GM23338 (cell line): ENCODE data around the gene G6PD. TPM values are rescaled to one million over a fixed set of nuclear protein-coding genes. Genes with fewer than 3 reads are reported as not detected.

ENCODE experiments used
- ATAC-seq: fragments of 200-7000 bp; cut with Tn5 transposase; 3 replicates; pipeline ENCODE4 v1.9.1; 2020
- DNase-seq: peaks from one replicate; pipeline ENCODE4 v3.0.0-alpha.2; 2015; ENCODE audit warnings: low spot score
- H2AFZ ChIP-seq: fragments of 200-600 bp; sonication (generic); 2 replicates; pipeline ENCODE4 v1.8.0; 2016; ENCODE audit warnings: antibody characterized with exemption, mild to moderate bottlenecking, moderate library complexity
- H3F3A ChIP-seq: fragments of 200-600 bp; sonication (generic); replicated peaks from 2 replicates; pipeline ENCODE4 v1.8.0; 2017; ENCODE audit warnings: antibody characterized with exemption, mixed run types, low read depth
- H3K27ac ChIP-seq: fragments of 200-600 bp; sonication (generic); 2 replicates; pipeline ENCODE4 v1.6.1; 2016; ENCODE audit warnings: low read depth
- H3K27me3 ChIP-seq: fragments of 200-600 bp; sonication (generic); 2 replicates; pipeline ENCODE4 v1.8.0; 2016; ENCODE audit warnings: mild to moderate bottlenecking, mixed run types, moderate library complexity; ENCODE audit not compliant: insufficient read depth
- H3K36me3 ChIP-seq: fragments of 200-600 bp; sonication (generic); 2 replicates; pipeline ENCODE4 v1.8.0; 2016; ENCODE audit warnings: mild to moderate bottlenecking; ENCODE audit not compliant: insufficient read depth
- H3K4me1 ChIP-seq: fragments of 200-600 bp; sonication (generic); 2 replicates; pipeline ENCODE4 v1.8.0; 2016; ENCODE audit warnings: mild to moderate bottlenecking, moderate library complexity; ENCODE audit not compliant: insufficient read depth
- H3K4me2 ChIP-seq: fragments of 200-600 bp; sonication (generic); 2 replicates; pipeline ENCODE4 v1.7.1; 2017; ENCODE audit warnings: mixed run types
- H3K4me3 ChIP-seq: fragments of 200-600 bp; sonication (generic); 2 replicates; pipeline ENCODE4 v1.6.1; 2016; ENCODE audit warnings: mixed run types
- H3K79me2 ChIP-seq: fragments of 200-600 bp; sonication (generic); replicated peaks from 2 replicates; pipeline ENCODE4 v1.8.0; 2017; ENCODE audit warnings: mild to moderate bottlenecking; ENCODE audit not compliant: insufficient read depth
- H3K9me2 ChIP-seq: fragments of 200-600 bp; sonication (generic); 2 replicates; pipeline ENCODE4 v1.8.0; 2017; ENCODE audit not compliant: insufficient read depth
- H4K20me1 ChIP-seq: fragments of 200-600 bp; sonication (generic); replicated peaks from 2 replicates; pipeline ENCODE4 v1.8.0; 2017; ENCODE audit warnings: mild to moderate bottlenecking; ENCODE audit not compliant: insufficient read depth
- H3K27ac Mint-ChIP-seq: 2 replicates; pipeline ENCODE4 v1.8.0; 2020; ENCODE audit warnings: inconsistent platforms, mild to moderate bottlenecking, moderate library complexity, mixed read lengths
- H3K27me3 Mint-ChIP-seq: 3 replicates; pipeline ENCODE4 v1.8.0; 2022; ENCODE audit warnings: low read depth, mild to moderate bottlenecking, moderate library complexity, mixed read lengths, inconsistent platforms; ENCODE audit not compliant: insufficient read depth, poor library complexity
- H3K36me3 Mint-ChIP-seq: 3 replicates; pipeline ENCODE4 v1.8.0; 2021; ENCODE audit warnings: low read depth, mild to moderate bottlenecking, inconsistent platforms, moderate library complexity, mixed read lengths
- H3K4me1 Mint-ChIP-seq: 3 replicates; pipeline ENCODE4 v1.8.0; 2020; ENCODE audit warnings: mild to moderate bottlenecking, inconsistent platforms, mixed read lengths
- H3K4me3 Mint-ChIP-seq: 3 replicates; pipeline ENCODE4 v1.8.0; 2021; ENCODE audit warnings: moderate library complexity, mild to moderate bottlenecking, inconsistent platforms, mixed read lengths
- H3K9me3 Mint-ChIP-seq: 3 replicates; pipeline ENCODE4 v1.8.0; 2020; ENCODE audit warnings: moderate library complexity, mild to moderate bottlenecking, inconsistent platforms, mixed read lengths
- CTCF ChIP-seq, 2 experiments: fragments of 200-600 bp in 1 of 2; sonication (generic) in 1 of 2; conservative IDR thresholded peaks; 2 replicates each; pipeline versions ENCODE4 v1.5.1 to v1.6.1; 2016 to 2017; ENCODE audit warnings: antibody characterized with exemption in 2 of 2, low read depth in 2 of 2, mild to moderate bottlenecking in 2 of 2, moderate library complexity in 1 of 2
- EZH2 ChIP-seq: fragments of 200-600 bp; sonication (generic); IDR thresholded peaks from one replicate; pipeline ENCODE4 v1.8.0; 2017; ENCODE audit warnings: antibody characterized with exemption, mild to moderate bottlenecking, low read depth; ENCODE audit not compliant: unreplicated experiment
- JUNB ChIP-seq: IDR thresholded peaks from one replicate; pipeline ENCODE4 v1.6.1; 2016; ENCODE audit warnings: antibody characterized with exemption; ENCODE audit not compliant: unreplicated experiment
- NANOG ChIP-seq: IDR thresholded peaks from 2 replicates; pipeline ENCODE4 v1.6.1; 2016; ENCODE audit warnings: antibody characterized with exemption, borderline replicate concordance
- ZNF331 ChIP-seq: fragments of 250-450 bp; sonication (Bioruptor Pico); IDR thresholded peaks from 2 replicates; pipeline ENCODE4 v1.5.0; 2020; ENCODE audit warnings: low read depth, mild to moderate bottlenecking, moderate library complexity
- polyA plus RNA-seq: library from polyadenylated mRNA; unstranded; fragments of >200 nt; fragmentation: Nextera tagmentation; extraction: Ambion mirVana; gene quantifications from 2 replicates; pipeline ENCODE4 v1.2.1, GENCODE V29; 2016
- total RNA-seq: library from RNA; depleted of rRNA; stranded (reverse); fragments of >200 nt; shearing (Covaris generic); gene quantifications from 2 replicates; pipeline ENCODE4 v1.2.3, GENCODE V29; 2014
- TF ChIP-seq, protein P1 (sequence below): IDR thresholded peaks from 2 replicates; pipeline ENCODE4 v1.6.1; 2016; ENCODE audit warnings: antibody characterized with exemption
- TF ChIP-seq, protein P2 (sequence below): fragments of 250-450 bp; sonication (Bioruptor Pico); IDR thresholded peaks from 2 replicates; pipeline ENCODE4 v1.5.0; 2020; ENCODE audit warnings: mild to moderate bottlenecking, moderate library complexity

G6PD gene
- total and polyA plus RNA-seq, 2 experiments from 2014 or later: 14.4 to 66.7 TPM

GRCh38 chrX:154541896-154542722 is 4.5 kb downstream of the G6PD start:
- 0 out of 2 replicates have a peak, but pooled peaks cover 3% of the 10 kb centered on the region for H3K79me2 ChIP-seq
- no peaks in the 10 kb centered on the region for H3K4me1 ChIP-seq
- no peak overlapping the region for H3K4me3 Mint-ChIP-seq
- H3K4me2 ChIP-seq: no peak overlapping the region
- H3K4me1 Mint-ChIP-seq: peaks cover 5% of the 10 kb centered on the region
- TF ChIP-seq CTCF (conservative IDR thresholded peaks at IDR 0.05; ENCODE audit: low read depth in 2 of 2): no peak
- no peak for TF ChIP-seq NANOG
- TF ChIP-seq, protein P1, sequence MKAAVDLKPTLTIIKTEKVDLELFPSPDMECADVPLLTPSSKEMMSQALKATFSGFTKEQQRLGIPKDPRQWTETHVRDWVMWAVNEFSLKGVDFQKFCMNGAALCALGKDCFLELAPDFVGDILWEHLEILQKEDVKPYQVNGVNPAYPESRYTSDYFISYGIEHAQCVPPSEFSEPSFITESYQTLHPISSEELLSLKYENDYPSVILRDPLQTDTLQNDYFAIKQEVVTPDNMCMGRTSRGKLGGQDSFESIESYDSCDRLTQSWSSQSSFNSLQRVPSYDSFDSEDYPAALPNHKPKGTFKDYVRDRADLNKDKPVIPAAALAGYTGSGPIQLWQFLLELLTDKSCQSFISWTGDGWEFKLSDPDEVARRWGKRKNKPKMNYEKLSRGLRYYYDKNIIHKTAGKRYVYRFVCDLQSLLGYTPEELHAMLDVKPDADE: no peak
- no peak for TF ChIP-seq EZH2
- peaks cover 5% of the 10 kb centered on the region for H3K27me3 Mint-ChIP-seq
- no peak for ATAC-seq
- H3K9me2 ChIP-seq: no peaks in the 10 kb centered on the region
- H3K9me3 Mint-ChIP-seq: no peaks in the 10 kb centered on the region
- no peaks in the 10 kb centered on the region for H3F3A ChIP-seq
- H3K4me3 ChIP-seq: no peak overlapping the region
- no peaks in the 10 kb centered on the region for H3K36me3 ChIP-seq
- H3K27me3 ChIP-seq: no peaks in the 10 kb centered on the region
- peaks cover 31% of the 10 kb centered on the region for H3K36me3 Mint-ChIP-seq
- H3K27ac Mint-ChIP-seq: no peak overlapping the region
- H2AFZ ChIP-seq: no peak overlapping the region
- H4K20me1 ChIP-seq: no peaks in the 10 kb centered on the region
- DNase-seq: no peak
- H3K27ac ChIP-seq: no peak overlapping the region

GRCh38 chrX:154541589-154541895 is 5.1 kb downstream of the G6PD start:
- H3K4me1 ChIP-seq: no peaks in the 10 kb centered on the region
- Mint-ChIP-seq H3K27ac (no peak overlapping the region), H3K4me3 (no peak overlapping the region), H3K4me1 (peaks cover 5% of the 10 kb centered on the region), H3K36me3 (peaks cover 31% of the 10 kb centered on the region), H3K9me3 (no peaks in the 10 kb centered on the region), H3K27me3 (peaks cover 5% of the 10 kb centered on the region)
- no peak overlapping the region for H3K27ac ChIP-seq
- no peak overlapping the region for H2AFZ ChIP-seq
- no peak overlapping the region for H3K4me2 ChIP-seq
- no peaks in the 10 kb centered on the region for H3K36me3 ChIP-seq
- no peaks in the 10 kb centered on the region for H3K9me2 ChIP-seq
- DNase-seq: no peak
- no peaks in the 10 kb centered on the region for H3K27me3 ChIP-seq
- no peak for ATAC-seq
- 0 out of 2 replicates have a peak, but pooled peaks cover 3% of the 10 kb centered on the region for H3K79me2 ChIP-seq
- no peaks in the 10 kb centered on the region for H4K20me1 ChIP-seq
- H3F3A ChIP-seq: no peaks in the 10 kb centered on the region
- no peak overlapping the region for H3K4me3 ChIP-seq
- no peak for TF ChIP-seq CTCF (conservative IDR thresholded peaks at IDR 0.05; ENCODE audit: low read depth in 2 of 2)
- TF ChIP-seq, protein P2, sequence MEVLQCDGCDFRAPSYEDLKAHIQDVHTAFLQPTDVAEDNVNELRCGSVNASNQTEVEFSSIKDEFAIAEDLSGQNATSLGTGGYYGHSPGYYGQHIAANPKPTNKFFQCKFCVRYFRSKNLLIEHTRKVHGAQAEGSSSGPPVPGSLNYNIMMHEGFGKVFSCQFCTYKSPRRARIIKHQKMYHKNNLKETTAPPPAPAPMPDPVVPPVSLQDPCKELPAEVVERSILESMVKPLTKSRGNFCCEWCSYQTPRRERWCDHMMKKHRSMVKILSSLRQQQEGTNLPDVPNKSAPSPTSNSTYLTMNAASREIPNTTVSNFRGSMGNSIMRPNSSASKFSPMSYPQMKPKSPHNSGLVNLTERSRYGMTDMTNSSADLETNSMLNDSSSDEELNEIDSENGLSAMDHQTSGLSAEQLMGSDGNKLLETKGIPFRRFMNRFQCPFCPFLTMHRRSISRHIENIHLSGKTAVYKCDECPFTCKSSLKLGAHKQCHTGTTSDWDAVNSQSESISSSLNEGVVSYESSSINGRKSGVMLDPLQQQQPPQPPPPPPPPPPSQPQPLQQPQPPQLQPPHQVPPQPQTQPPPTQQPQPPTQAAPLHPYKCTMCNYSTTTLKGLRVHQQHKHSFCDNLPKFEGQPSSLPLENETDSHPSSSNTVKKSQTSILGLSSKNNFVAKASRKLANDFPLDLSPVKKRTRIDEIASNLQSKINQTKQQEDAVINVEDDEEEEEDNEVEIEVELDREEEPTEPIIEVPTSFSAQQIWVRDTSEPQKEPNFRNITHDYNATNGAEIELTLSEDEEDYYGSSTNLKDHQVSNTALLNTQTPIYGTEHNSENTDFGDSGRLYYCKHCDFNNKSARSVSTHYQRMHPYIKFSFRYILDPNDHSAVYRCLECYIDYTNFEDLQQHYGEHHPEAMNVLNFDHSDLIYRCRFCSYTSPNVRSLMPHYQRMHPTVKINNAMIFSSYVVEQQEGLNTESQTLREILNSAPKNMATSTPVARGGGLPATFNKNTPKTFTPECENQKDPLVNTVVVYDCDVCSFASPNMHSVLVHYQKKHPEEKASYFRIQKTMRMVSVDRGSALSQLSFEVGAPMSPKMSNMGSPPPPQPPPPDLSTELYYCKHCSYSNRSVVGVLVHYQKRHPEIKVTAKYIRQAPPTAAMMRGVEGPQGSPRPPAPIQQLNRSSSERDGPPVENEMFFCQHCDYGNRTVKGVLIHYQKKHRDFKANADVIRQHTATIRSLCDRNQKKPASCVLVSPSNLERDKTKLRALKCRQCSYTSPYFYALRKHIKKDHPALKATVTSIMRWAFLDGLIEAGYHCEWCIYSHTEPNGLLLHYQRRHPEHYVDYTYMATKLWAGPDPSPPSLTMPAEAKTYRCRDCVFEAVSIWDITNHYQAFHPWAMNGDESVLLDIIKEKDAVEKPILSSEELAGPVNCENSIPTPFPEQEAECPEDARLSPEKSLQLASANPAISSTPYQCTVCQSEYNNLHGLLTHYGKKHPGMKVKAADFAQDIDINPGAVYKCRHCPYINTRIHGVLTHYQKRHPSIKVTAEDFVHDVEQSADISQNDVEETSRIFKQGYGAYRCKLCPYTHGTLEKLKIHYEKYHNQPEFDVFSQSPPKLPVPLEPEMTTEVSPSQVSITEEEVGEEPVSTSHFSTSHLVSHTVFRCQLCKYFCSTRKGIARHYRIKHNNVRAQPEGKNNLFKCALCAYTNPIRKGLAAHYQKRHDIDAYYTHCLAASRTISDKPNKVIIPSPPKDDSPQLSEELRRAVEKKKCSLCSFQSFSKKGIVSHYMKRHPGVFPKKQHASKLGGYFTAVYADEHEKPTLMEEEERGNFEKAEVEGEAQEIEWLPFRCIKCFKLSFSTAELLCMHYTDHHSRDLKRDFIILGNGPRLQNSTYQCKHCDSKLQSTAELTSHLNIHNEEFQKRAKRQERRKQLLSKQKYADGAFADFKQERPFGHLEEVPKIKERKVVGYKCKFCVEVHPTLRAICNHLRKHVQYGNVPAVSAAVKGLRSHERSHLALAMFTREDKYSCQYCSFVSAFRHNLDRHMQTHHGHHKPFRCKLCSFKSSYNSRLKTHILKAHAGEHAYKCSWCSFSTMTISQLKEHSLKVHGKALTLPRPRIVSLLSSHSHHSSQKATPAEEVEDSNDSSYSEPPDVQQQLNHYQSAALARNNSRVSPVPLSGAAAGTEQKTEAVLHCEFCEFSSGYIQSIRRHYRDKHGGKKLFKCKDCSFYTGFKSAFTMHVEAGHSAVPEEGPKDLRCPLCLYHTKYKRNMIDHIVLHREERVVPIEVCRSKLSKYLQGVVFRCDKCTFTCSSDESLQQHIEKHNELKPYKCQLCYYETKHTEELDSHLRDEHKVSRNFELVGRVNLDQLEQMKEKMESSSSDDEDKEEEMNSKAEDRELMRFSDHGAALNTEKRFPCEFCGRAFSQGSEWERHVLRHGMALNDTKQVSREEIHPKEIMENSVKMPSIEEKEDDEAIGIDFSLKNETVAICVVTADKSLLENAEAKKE (CRISPR knock-in tag): no peak
- TF ChIP-seq, protein P1: no peak
- no peak for TF ChIP-seq JUNB
- no peak for TF ChIP-seq NANOG
- no peak for TF ChIP-seq ZNF331 (CRISPR knock-in tag)
